ENCODE results near the gene ZSCAN5B. TPM values are rescaled to one million over a fixed set of nuclear protein-coding genes. Genes with fewer than 3 reads are reported as not detected.

ZSCAN5B gene
- total RNA-seq, 1 experiment from 2014 or later = not detected

GRCh38 chr19:56146904-56147303, 50.7 kb downstream of the ZSCAN5B start:
- Histone ChIP-seq H3K4ac (ENCODE audit: low read depth, low read length) (no peak overlapping the region), H2BK15ac (ENCODE audit: low read depth, low read length) (no peak overlapping the region), H4K5ac (ENCODE audit: insufficient read length, low read depth, low read length) (no peak overlapping the region), H4K91ac (ENCODE audit: insufficient read length, low read depth, low read length) (no peak overlapping the region), H4K20me1 (ENCODE audit: control insufficient read depth, insufficient read depth, insufficient read length) (peaks cover 6% of the 10 kb centered on the region), H3K27ac (ENCODE audit: insufficient read length, low read depth, low read length) (no peak overlapping the region), H3K56ac (ENCODE audit: insufficient read length, low read depth, low read length) (no peak overlapping the region), H3K18ac (ENCODE audit: insufficient read length, low read depth, low read length) (no peak overlapping the region), H3K4me1 (ENCODE audit: insufficient read depth, low read length) (no peaks in the 10 kb centered on the region; the same call in 1 of the 2 replicates), H2BK20ac (ENCODE audit: low read depth, low read length, poor library complexity, severe bottlenecking) (no peak overlapping the region), H3K4me2 (ENCODE audit: insufficient read depth, insufficient read length, low read length) (no peak overlapping the region), H3K23ac (ENCODE audit: insufficient read length, low read depth, low read length) (no peak overlapping the region), H2BK120ac (ENCODE audit: low read depth, low read length, poor library complexity, severe bottlenecking) (no peak overlapping the region), H2AK5ac (ENCODE audit: insufficient read length, low read length) (no peak overlapping the region), H3K79me1 (ENCODE audit: insufficient read depth, low read depth, low read length, poor library complexity, severe bottlenecking) (no peaks in the 10 kb centered on the region), H3T11ph (ENCODE audit: low read length) (no peak overlapping the region), H3K79me2 (ENCODE audit: insufficient read depth, low read length) (peaks cover 5% of the 10 kb centered on the region; the same call in 1 of the 2 replicates), H3K9me3 (ENCODE audit: control insufficient read depth, low read depth, low read length) (no peaks in the 10 kb centered on the region), H2AFZ (ENCODE audit: low read length) (no peak overlapping the region), H4K8ac (replicated peaks; ENCODE audit: insufficient read length, low read depth, low read length) (no peak overlapping the region), H3K23me2 (ENCODE audit: insufficient read length, low read depth, low read length, poor library complexity, severe bottlenecking) (peaks cover 3% of the 10 kb centered on the region), H3K9ac (ENCODE audit: extremely low read depth, insufficient read length, low read length) (no peak overlapping the region), H2BK12ac (ENCODE audit: insufficient read length, low read depth, low read length) (no peak overlapping the region), H3K14ac (ENCODE audit: insufficient read depth, low read length) (no peak overlapping the region), H2BK5ac (ENCODE audit: insufficient read length, low read length) (no peak overlapping the region), H3K27me3 (ENCODE audit: insufficient read depth, low read length) (no peaks in the 10 kb centered on the region)
- no CpG with 5 or more reads among the region's 31 CpGs for whole genome bisulfite sequencing (ENCODE audit: extremely low coverage, insufficient read length, low lambda C conversion rate)
- peaks cover 17 to 34% (median 33%) of the 10 kb centered on the region in 3 experiments for H3K36me3 Mint-ChIP-seq (ENCODE audit: insufficient read depth in 1 of 3, low read depth in 3 of 3)
- no peak overlapping the region for H3K4me3 Mint-ChIP-seq
- H3K4me1 Mint-ChIP-seq = peaks cover 5 to 6% of the 10 kb centered on the region in 2 experiments
- DNase-seq = no peak
- no peak overlapping the region for H3K27ac Mint-ChIP-seq
- TF ChIP-seq CTCF (conservative IDR thresholded peaks at IDR 0.05) = no peak
- H3K9me3 Mint-ChIP-seq = no peaks in the 10 kb centered on the region
- no peaks in the 10 kb centered on the region for H3K27me3 Mint-ChIP-seq (ENCODE audit: low read depth)

All from H9 (cell line).